Measurements from ENCODE around the gene SEMA6B.
"Not testable (repeated sequence)": the region's sequence is repeated elsewhere in the genome, so short reads cannot be mapped to it uniquely, and the experiment has no call there.

Gene SEMA6B

DNA sequence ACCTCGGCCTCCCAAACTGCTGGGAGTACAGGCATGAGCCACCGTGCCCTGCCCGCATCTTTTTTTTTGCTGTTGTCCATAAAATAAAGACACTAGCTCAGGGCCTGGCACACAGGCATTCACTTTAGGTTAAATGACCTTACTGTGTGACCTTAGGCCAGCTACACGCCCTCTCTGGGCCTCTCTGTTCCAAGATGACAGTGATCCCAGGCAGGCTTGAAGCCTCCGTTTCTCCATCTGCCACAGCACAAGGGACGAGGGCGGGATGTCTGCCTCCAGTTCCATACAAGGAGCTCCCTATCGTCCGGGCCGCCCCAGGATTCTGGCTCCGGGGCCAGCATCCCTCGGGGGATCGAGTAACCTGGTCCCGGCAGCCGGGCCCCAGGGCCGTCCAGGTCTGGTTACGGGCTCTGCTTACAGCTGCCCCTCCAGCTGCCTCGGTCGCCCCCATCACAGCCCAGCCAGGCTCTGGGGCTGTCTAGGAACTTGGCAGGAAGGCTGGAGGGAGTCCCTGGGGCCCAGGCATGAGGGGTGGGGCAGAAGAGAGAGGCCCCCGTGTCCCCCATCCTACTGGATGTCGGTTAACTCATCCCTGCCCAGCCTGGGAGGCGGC lies 11.9 kb upstream of the SEMA6B start:
- DNase-seq, result no peak

DNA sequence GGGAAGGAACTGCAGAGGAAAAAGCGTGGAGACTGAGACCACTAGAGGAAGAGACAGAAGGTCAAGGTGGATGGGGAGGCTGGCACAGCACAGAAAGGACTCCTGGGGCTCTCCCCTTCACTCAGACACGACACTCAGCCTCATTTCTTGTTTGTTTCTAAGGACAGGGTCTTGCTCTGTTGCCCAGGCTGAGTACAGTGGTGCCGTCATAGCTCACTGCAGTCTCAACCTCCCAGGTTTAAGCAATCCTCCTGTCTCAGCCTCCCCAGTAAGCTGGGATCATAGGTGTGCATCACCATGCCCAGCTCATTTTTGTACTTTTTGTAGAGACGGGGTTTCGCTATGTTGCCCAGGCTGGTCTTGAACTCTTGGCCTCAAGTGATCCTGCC lies 11.4 kb upstream of the SEMA6B start:
- DNase-seq, result no peak

DNA sequence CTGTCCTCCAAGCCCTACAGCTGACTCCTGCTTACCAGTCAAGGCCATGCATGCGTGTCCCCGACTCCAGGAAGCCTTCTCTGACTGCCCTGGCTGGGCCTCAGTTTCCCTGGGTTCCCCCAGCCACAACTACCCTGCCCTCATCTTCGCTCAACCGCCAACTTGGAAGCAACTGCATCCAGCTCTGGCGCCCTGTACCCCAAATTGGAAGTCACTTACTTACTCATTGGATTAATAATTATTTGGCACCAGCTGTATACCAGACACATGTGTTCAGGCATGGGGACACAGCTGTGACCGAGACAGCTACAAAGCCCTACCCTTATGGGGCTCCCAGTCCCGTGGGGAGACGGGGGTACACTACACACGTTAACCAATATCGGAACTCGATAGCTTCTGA lies 10.9 kb upstream of the SEMA6B start:
- no peak for DNase-seq

DNA sequence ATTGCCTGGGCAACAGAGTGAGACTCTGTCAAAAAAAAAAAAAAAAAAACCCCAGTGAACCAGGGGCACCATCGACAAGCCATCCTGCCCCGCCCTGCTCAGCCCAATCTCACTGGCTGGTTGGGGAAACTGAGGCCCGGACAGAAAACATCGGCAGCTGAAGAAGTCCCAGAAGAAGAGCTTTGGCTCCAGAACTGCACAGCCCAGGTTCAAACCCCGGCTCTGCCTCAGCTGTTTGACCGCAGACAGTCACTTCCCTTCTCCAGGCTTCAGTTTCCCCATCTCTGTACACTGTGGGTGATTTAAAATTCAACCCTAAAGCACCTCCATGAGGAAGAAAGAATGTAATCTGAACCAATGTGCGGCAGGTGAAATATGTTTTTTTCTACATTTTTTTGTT lies 9.4 kb upstream of the SEMA6B start:
- no peak for DNase-seq

DNA sequence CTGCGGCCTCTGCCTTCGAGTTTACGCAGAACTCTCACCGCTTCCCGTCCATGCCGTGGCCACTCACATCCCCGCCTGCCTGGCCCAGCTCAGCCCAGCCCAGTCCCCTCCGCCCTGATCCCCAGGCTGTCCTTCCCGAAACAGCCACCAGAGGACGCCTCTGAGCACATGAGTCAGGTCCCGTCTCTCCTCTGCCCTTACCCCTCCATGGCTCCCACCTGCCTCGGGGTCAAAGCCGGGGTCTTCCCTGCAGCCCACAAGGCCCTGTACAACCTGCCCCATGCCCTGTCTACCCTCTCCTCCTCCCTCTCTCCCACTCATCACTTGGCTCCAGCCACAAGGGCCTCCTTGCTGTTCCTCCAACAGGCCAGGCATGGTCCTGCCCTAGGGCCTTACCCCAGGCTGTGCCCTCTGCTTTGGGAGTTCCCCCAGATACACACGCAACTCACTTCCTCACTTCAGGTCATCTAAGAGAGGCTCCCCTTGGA lies 8.1 kb upstream of the SEMA6B start:
- DNase-seq, result peak; percentile 74 to 75

DNA sequence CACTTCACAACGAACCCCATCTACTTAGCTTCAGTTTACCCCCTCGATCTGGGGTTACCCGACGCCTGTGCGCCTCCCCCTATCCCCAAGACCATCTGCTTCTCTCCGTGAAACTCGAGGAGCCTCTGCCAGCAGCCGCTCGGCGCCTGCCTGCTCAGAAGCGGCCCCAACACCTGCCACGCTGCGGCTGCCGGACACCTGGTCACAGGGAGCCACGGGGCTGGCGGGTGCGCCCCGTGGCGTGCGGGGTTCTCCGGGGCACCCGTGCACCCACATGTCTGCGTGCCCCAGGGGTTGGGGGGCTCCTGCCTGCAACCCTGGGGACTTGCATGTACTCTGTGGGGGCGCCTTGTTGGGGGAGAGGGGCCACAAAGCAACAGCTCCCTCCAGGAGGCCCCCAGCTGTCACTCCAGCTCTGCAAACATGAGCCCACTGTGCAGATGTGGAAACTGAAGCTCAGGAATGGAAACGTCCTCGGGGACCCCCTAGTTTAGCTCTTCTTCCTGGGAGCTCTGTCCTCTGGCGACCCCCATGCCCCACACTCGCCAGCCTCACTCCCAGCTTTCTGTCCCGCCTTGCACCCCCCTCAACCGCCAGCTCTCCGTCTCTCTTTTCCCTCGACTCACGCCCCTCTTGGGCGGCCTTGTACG lies 7.0 kb upstream of the SEMA6B start:
- no peak for DNase-seq

DNA sequence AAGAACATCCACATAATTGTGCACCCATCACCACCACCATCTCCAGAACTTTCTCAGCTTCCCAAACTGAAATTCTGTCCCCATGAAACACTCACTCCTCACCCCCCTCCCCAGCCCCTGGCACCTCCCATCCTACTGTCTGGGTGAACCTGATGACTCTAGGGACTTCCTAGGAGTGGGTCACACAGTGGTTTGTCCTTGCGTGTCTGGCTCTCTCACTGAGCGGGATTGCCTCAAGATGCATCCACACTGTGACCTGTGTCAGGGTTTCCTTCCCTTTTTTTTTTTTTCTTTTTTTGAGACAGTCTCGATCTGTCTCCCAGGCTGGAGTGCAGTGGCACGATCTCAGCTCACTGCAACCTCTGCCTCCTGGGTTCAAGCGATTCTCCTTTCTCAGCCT lies 4.1 kb upstream of the SEMA6B start:
- DNase-seq, result not testable (repeated sequence)

DNA sequence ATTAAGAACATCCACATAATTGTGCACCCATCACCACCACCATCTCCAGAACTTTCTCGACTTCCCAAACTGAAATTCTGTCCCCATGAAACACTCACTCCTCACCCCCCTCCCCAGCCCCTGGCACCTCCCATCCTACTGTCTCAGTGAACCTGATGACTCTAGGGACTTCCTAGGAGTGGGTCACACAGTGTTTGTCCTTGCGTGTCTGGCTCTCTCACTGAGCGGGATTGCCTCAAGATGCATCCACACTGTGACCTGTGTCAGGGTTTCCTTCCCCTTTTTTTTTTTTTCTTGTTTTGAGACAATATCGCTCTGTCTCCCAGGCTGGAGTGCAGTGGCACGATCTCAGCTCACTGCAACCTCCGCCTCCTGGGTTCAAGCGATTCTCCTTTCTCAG lies 2.6 kb upstream of the SEMA6B start:
- DNase-seq, result not testable (repeated sequence)

DNA sequence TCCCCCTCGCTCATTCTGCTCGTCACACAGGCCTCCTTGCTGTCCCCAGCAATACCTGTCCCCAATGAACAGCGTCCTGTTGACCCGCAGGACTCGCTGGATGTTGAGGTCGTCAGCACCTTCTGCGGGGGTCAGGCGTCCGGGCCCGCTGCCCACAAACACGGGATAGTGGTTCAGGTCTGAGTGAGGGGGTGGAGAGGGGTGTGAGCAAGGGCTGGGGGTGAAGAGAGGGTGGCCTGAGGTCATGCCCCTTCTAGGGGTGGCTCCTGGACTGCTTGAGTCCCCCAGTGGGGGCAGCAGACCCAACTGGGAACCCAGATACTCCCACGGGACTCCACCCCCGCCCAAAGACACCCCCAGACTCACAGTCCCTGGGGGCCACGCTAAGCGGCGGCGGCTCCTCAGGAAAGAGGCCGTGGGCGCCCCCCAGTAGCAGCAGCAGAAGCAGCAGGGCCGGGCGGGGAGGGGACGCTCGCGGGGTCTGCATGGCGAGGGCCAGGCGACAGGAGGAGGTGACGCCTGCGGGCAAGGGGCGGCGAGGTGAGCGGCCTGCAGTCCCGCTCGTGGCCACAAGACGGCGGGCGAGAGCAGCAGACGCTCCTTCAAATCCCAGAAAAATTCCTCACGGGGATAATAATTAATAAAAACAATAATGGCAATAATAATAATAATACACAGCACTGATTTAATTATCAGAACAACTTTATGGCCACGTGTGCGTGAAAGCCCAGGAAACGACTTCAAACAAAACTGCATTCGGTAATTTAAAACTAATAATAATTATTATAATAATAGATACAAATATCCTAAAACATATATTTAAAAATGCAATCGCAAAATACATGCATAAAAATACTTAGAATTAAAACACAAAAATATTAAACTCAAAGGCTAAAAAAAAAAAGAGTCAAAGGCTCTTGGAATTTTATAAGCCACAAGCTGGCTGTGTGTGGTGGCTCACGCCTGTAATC lies 1.2 kb downstream of the SEMA6B start:
- DNase-seq, result peak; percentile 40 to 58

DNA sequence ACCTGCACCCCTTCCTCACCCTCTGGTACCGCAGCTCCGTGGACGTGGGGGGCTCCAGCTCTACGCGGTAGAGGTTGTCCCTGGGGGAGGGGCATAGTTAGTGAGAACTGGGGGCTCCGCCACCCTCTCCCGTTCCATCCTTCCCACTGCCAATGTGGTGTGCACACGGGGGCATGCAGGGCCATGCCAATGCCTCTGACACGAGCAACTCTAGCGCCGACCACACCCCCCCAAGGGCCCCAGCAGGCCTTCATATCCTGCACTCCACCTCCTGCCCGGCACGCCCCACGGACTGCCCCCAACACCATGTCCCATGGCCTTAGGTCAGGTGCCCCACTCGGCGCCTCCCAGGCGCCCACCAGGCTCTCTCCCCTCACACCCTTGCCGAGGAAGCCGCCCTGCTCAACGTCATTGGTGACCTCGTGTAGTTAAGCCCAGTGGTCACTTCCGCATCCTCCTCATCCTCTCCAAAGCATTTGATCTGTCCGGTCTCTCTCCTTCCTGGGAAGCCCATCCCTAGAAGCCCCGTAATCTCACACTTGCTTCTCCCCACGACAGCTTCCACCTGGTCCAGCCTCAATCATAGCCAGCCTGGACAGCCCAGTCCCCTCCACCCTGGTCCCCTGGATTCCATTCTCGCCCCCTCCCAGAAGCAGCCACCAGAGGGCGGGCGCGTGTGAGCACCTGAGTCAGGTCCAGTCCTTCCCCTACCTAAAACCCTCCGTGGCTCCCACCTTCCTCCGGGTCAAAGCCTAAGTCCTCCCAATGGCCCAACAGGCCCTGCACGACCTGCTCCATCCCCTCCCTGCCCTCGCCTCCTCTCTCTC lies 2.1 kb downstream of the SEMA6B start:
- no peak for DNase-seq

DNA sequence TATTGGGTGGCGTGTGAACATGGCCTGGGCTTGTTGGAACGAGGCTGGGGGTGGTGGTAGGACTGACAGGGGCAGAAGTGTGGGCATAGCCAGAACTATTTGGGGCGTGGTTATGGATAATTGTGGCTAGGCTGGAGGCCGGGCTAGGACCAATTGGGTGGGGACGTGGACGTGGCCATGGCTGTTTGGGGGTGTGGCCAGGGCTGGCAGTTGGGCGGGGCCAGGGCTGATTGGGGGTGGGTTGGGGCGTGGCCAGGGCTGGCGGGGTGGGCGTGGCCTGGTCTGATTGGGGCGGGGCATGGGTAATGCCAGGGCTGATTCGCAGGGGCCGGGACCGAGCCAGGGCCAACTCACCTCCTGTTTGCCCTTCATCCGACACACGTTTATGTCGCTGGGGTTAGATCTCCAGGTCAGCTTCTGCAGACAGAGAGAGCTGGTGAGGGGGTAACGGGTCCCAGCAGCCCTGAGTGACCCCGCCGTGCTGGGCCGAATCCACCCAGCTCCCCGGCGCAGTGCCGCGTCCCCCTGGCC lies 2.8 kb downstream of the SEMA6B start:
- peak; percentile 23 to 52 for DNase-seq

DNA sequence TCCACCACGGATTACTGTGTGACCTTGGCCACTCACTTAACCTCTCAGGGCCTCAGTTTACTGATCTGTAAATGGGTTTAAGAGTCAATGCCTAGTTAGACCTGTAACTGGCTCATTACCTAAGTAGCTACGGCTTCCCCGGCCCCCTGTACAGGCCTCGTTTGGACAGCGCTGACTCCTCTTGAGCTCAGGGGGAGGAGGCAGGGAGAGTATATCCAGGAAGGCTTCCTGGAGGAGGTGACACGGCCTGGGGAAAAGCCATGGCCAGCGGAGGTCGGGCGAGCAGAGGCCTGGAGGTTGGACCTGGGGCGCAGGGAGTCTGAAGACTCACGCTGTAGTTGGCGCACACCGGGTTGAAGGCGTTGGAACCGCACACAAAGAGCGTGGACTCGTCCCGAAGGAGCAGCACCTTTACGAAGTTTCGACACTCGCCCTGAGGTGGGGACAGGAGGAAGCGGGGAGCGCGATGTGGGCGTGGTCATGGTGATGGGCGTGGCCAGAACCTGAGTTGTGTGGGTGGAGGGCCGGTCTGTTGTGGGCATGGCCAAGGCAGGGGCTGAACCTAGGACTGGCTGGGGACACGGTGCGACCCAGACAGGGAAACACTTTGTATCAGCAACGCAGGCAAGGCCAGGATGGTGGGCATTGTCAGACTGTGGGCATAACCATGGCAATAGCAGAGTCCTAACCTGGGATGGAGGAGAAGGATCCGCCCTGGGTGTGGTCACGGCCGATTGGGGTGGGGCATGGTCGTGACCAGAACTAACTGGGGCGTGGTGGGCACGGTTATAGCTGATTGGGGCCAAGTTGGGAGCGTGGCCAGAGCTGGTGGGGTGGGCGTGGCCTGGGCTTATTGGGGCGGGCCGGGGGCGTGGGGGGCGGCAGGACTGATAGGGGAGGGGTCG lies 3.6 kb downstream of the SEMA6B start:
- no peak for DNase-seq

DNA sequence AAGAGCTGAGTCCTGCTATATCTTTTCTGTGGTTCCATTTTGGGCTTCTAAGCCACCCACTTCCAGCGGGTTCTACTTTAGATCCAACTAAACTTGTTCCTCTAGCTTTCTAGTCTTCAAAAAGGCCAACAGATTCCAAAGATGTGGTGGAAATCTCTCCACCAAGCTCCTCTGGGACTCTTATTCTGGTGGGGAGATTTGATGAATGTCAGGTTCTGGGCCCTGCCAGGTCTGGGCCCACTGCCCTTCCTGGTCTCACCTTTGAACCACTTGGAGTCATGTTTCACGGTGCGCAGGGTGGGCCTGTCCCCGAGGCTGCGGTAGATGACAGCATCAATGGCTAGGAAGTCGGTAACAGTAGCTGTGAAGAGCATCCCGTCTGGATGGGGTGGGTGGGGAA lies 4.8 kb downstream of the SEMA6B start:
- no peak for DNase-seq

DNA sequence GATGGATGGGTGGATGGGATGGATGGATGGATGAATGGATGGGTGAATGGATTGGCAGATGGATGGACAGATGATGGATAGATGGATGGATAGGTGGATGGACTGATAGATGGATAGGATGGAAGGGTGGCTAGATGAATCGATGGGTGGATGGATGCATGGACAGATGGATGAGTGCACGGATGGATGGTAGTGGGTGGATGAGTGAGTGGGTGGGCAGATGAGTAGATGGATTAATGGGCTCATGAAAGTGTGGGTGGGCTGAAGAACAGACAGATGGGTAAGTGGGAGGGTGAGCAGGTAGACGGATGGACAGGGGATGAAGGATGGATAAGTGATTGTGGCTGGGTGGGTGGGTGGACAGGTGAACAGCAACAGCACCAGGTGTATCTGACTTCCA lies 5.7 kb downstream of the SEMA6B start:
- no peak for DNase-seq

DNA sequence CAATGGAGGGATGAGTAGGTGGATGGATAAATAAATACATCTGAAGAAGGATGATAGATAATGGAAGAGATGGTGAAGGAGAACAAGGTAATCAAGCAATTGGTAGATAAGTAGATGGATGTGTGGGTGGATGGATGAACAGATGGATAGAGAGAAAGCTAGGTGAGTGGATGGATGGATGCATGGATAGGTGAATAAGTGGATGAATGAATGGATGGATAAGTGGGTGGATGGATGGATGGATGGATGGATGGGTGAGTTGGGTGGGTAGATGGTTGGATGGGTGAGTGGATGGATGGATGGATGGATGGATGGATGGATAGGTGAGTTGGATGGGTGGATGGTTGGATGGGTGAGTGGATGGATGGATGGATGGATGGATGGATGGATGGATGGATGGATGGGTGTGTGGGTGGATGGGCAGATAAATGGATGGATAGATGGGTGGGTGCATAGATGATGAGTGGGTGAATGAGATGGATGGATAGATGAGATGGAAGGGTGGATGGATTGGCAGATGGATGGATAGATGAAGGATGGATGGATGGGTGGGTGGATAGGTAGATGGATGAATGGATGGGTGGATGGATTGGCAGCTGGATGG lies 6.3 kb downstream of the SEMA6B start:
- no peak for DNase-seq

DNA sequence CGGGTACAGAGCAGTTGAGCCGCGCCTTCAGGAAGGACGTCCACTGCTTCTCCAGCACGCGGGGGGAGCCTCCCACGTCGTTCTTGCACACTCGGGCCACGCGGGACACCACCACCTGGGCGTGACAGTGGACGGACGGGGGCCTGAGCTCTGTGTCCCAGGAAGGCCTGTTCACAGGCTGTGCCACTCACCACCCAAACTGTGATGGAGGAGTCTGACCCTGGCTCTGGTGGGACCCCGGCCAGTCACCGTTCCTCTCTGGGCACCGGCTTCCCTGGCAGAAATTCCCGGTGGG lies 7.0 kb downstream of the SEMA6B start:
- no peak for DNase-seq

DNA sequence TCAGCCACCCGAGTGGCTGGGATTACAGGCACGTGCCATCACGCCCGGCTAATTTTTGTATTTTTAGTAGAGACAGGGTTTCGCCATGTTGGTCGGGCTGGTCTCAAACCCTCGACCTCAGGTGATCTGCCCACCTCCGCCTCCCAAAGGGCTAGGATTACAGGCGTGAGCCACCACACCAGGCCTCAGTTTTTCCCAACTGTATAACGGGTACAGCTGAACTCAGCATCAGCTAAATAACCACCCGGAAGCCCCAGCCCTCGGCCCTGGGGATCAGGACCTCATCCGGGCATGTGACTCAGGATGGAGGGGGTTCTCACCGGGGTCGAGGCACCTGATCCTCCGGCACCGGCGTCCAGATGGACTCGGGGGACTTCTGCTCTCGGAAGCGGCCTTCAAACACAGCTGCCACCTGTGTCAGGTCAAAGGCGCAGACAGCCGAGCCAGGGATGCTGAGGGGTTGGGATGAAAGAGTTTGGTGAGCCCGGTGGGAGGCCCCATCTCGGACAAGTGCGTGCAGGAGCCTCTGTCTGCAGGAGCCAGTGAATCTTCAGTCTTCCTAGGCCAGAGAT lies 8.9 kb downstream of the SEMA6B start:
- DNase-seq, result no peak

DNA sequence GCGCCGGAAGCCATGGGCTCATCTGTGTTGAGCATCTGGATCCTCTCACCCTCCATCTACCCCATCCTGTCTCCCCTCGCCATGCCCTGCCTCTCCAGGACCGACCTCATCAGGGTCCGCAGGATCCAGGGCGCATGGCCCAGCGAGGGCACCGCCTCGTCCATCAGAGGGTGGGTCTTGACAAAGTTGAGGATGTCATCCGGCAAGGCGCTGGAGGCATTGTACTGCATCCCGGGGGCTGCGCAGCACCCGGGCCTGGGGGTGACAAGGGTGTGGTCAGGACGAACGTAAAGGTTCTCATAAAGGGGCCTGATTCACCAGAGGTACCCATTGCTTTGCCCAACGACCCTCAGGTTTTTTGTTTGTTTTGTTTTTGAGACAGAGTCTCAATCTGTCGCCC lies 9.5 kb downstream of the SEMA6B start:
- no peak for DNase-seq

DNA sequence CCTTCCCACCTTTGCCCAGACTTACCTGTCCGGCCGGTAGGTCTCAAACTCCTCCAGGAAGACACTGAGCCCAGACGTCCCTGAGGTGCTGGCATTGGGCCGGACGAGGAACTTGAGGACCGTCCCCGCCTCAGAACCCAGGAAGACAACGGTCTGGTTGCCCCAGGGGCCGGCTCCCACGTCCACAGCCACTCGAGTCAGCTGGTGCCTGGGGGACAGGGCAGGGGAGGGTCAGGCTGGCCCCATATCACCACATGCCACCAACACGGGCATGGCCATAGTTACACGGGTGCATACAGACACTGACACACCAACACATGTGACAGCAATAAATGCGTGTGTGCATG lies 11.3 kb downstream of the SEMA6B start:
- no peak for DNase-seq

DNA sequence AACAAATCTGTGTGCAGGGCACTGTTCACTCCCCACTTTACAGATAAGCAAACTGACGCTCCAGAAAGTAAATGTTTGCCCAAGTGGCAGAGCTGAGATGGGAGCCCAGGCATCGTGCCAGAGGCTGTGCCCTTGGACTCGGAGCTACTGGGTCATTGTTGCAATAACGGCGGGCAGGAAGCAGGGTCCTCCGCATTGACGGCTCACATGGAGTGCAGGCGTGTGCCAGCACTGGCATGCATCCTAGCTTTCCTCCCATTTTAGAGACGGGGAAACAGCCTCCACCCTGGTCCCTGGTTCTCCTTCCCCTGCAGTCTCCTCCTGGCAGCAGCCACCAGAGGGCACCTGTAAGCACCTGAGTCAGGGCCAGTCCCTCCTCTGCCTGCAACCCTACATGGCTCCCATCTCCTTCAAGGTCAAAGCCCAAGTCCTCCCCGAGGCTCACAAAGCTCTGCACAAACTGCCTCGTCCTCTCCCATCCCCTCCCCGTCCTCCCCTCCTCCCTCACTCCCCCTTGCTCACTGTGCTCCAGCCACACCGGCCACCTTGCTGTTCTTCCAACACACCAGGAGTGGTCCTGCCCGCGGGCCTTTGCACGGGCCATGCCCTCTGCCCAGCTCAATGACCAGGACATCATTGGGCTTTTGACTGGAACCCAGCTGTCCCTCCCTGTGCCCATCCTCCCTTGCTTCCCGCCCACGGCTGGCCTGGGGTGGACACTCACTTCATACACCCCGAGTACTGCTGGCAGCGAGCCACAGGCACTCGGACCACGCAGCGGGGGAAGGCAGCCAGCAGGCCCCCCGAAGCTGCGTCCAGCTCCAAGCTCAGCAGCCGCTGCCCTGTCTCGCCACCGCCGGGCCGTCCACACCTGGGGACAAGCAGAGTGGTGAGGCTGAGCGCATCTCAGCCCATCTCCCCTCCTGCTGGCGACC lies 11.9 kb downstream of the SEMA6B start:
- no peak for DNase-seq
